ENCODE data around the gene OPCML. TPM values are rescaled to one million over a fixed set of nuclear protein-coding genes. Genes with fewer than 3 reads are reported as not detected.

The OPCML gene
- total RNA-seq, 1 donor from 2014 or later: 2.7 TPM

DNA sequence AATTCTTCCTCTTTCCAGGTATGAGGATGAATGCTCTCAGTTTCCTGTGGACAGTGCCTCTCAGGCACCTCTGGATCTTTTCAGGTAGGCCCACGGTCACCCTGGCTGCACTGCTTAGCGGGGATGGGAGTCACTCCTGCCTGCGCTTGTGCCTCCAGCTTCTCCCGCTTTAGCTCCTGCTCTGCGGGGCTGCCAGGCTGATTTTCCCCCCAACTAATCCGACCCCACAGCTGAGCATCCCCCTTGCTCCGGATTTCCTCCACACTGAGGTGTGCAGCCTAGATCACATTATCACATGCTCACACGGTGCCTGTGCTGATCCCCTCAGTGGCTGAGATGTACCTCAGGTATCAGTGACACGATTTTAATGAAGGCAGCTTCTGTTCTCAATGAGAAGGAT, 879.1 kb downstream of the OPCML start:
- Mint-ChIP-seq H3K27ac (ENCODE audit: unreplicated experiment) (no peak overlapping the region), H3K4me3 (ENCODE audit: unreplicated experiment) (no peak overlapping the region), H3K4me1 (ENCODE audit: low read depth) (peaks cover 11% of the 10 kb centered on the region), H3K9me3 (ENCODE audit: low read depth) (no peaks in the 10 kb centered on the region), H3K27me3 (ENCODE audit: low read depth) (peaks cover 3% of the 10 kb centered on the region), H3K36me3 (ENCODE audit: low read depth) (no peaks in the 10 kb centered on the region)
- TF ChIP-seq, protein P1, sequence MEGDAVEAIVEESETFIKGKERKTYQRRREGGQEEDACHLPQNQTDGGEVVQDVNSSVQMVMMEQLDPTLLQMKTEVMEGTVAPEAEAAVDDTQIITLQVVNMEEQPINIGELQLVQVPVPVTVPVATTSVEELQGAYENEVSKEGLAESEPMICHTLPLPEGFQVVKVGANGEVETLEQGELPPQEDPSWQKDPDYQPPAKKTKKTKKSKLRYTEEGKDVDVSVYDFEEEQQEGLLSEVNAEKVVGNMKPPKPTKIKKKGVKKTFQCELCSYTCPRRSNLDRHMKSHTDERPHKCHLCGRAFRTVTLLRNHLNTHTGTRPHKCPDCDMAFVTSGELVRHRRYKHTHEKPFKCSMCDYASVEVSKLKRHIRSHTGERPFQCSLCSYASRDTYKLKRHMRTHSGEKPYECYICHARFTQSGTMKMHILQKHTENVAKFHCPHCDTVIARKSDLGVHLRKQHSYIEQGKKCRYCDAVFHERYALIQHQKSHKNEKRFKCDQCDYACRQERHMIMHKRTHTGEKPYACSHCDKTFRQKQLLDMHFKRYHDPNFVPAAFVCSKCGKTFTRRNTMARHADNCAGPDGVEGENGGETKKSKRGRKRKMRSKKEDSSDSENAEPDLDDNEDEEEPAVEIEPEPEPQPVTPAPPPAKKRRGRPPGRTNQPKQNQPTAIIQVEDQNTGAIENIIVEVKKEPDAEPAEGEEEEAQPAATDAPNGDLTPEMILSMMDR (IDR thresholded peaks at IDR 0.05): no peak
- DNase-seq (ENCODE audit: low spot score): no peak

DNA sequence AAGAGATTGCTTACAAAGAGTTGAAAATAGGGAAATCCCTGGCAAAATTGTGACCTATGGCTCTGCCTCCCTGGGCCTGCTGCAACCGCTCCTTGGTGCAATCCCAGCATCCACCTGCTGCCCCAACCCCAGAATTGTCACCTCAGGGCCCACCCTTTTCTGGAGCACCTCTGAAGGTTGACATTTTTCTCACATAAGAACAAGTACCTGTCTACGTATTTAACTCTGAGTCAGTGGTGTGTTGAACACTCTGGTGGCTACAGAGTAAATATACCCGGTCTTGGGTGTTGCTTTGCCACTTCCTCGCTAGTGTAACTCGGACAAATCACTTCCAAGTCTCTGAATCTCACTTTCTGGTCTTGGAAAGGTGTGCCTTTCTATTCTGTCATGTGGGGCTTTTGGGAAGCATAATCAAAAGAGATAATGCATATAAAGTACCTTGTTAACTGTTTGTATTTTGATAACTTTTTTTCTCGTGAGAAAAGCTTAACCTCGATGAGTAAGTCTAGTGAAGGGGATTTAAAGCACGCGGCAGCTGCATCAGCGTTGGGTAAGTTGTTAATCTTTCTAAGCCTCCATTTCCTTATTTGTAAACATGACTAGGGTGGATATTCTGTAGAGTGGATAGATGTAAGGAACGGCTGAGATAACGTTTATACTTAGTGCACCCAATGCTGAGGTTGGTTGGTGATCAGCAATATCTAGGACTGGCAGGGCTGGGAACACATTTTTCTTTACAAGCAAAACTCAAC, 881.2 kb downstream of the OPCML start:
- H3K36me3 Mint-ChIP-seq (ENCODE audit: low read depth): no peaks in the 10 kb centered on the region
- TF ChIP-seq, protein P1 (IDR thresholded peaks at IDR 0.05): no peak
- DNase-seq (ENCODE audit: low spot score): no peak
- H3K27me3 Mint-ChIP-seq (ENCODE audit: low read depth): peaks cover 2% of the 10 kb centered on the region
- no peak overlapping the region for H3K4me3 Mint-ChIP-seq (ENCODE audit: unreplicated experiment)
- H3K27ac Mint-ChIP-seq (ENCODE audit: unreplicated experiment): no peak overlapping the region
- peaks cover 15% of the 10 kb centered on the region for H3K4me1 Mint-ChIP-seq (ENCODE audit: low read depth)
- H3K9me3 Mint-ChIP-seq (ENCODE audit: low read depth): no peaks in the 10 kb centered on the region

DNA sequence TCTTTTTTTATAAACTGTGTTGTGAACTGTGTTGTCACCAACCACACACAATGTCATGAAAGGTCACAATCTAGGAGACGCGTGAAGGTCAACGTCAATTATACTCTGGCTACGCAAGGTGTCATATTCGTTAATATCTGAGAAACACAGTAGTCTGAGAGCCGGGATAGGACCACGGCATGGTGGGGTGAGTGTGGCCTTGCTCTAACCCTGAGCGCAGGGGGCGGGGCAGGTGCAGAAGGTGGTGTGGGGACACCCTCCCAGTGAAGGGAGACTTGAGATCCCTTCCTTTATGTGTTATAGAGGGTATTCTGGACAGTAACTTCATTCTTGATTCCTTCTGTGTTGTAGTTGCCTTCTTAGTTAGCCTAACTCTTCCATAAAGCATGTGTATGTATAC, 883.0 kb downstream of the OPCML start:
- no peak for DNase-seq (ENCODE audit: low spot score)
- H3K36me3 Mint-ChIP-seq (ENCODE audit: low read depth): no peaks in the 10 kb centered on the region
- peak overlapping the region; percentile 39 for H3K27ac Mint-ChIP-seq (ENCODE audit: unreplicated experiment)
- no peaks in the 10 kb centered on the region for H3K9me3 Mint-ChIP-seq (ENCODE audit: low read depth)
- TF ChIP-seq, protein P1 (IDR thresholded peaks at IDR 0.05): no peak
- H3K4me3 Mint-ChIP-seq (ENCODE audit: unreplicated experiment): no peak overlapping the region
- H3K27me3 Mint-ChIP-seq (ENCODE audit: low read depth): no peaks in the 10 kb centered on the region
- H3K4me1 Mint-ChIP-seq (ENCODE audit: low read depth): peaks cover 15% of the 10 kb centered on the region

DNA sequence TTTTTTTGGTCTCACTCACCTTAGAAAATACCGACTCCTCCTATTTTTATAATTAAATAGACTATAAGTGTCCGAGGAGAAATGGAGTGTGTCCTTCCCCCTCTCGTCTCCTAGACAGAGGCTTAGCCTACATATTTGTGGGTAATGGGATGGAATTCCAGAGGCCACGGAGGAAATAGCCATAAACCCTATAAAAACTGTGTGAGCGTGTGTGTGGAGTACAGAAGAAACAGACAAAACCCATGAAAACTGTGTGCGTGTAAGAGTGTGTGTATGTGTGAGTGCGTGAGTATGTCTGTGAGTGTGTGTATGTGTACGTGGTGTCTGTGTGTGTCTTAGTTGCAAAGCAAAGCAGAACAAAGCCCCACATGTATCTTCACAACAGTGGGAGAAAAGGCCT, 883.5 kb downstream of the OPCML start:
- TF ChIP-seq, protein P1 (IDR thresholded peaks at IDR 0.05): no peak
- DNase-seq (ENCODE audit: low spot score): no peak
- H3K9me3 Mint-ChIP-seq (ENCODE audit: low read depth): no peaks in the 10 kb centered on the region
- no peak overlapping the region for H3K4me3 Mint-ChIP-seq (ENCODE audit: unreplicated experiment)
- H3K27me3 Mint-ChIP-seq (ENCODE audit: low read depth): no peaks in the 10 kb centered on the region
- no peaks in the 10 kb centered on the region for H3K36me3 Mint-ChIP-seq (ENCODE audit: low read depth)
- H3K4me1 Mint-ChIP-seq (ENCODE audit: low read depth): peaks cover 15% of the 10 kb centered on the region
- peak overlapping the region; percentile 39 for H3K27ac Mint-ChIP-seq (ENCODE audit: unreplicated experiment)

DNA sequence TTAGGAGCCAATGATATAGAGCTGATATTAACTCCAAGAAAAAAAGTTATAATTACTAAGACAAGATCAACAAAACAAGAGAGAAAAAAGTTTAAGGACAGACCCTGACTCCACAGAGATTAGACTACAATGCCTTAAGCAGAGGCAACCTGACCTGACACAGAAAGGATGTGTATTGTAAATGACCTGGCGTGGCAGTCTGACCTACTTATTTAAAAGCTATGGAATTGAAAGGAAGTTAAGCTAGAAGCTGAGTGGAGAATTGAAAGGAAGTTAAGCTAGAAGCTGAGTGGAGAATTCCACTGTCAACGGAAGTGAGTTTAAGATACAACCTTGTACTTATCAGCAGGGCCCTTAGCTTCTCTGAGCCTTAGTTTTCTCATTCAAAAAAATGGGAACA, 885.4 kb downstream of the OPCML start:
- Mint-ChIP-seq H3K9me3 (ENCODE audit: low read depth) (no peaks in the 10 kb centered on the region), H3K4me1 (ENCODE audit: low read depth) (peaks cover 15% of the 10 kb centered on the region), H3K4me3 (ENCODE audit: unreplicated experiment) (no peak overlapping the region), H3K27ac (ENCODE audit: unreplicated experiment) (no peak overlapping the region), H3K36me3 (ENCODE audit: low read depth) (no peaks in the 10 kb centered on the region), H3K27me3 (ENCODE audit: low read depth) (no peaks in the 10 kb centered on the region)
- TF ChIP-seq, protein P1 (IDR thresholded peaks at IDR 0.05): no peak
- no peak for DNase-seq (ENCODE audit: low spot score)
